ENCODE measurements around the gene FMO3.

The FMO3 gene

GRCh38 chr1:171090604-171091003, at the start of gene FMO3:
Gene FMO3, plus strand, starts transcription at chr1:171090905. Its CDS starts 1,754 bp downstream, at chr1:171092659.
- TF ChIP-seq GATA2 (IDR thresholded peaks at IDR 0.05; ENCODE audit: low read depth, low read length) (no peak), GATA3 (IDR thresholded peaks at IDR 0.05; ENCODE audit: low read depth, low read length) (no peak)

- no peak for TF ChIP-seq GATA2 (IDR thresholded peaks at IDR 0.05; ENCODE audit: low read depth, low read length)
- TF ChIP-seq GATA3 (IDR thresholded peaks at IDR 0.05; ENCODE audit: low read depth, low read length): no peak
Measured at GRCh38 chr1:171048014-171048413, 42.7 kb upstream of the FMO3 start.

DNA sequence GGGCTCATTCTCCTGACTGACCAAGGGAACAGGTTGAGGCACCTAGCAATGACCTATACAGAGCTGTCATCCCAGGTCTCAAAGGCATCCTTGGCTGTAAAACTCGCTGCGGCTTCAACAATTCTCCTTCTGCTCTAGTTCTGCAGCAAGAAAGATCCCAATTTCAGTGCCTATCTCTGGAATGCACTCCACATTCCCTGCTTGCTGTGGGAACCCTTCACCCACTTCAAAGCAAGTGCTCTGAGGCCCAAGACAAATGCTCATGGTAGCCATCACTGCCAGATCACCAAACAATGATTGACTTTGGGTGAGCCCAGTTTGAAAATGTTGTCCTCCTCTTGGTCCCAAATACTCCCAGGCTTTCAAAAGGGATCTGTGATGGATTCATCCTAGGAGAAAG, 37.7 kb upstream of the FMO3 start:
- no peak for TF ChIP-seq GATA3 (IDR thresholded peaks at IDR 0.05; ENCODE audit: low read depth, low read length)
- no peak for TF ChIP-seq GATA2 (IDR thresholded peaks at IDR 0.05; ENCODE audit: low read depth, low read length)

- TF ChIP-seq GATA3 (IDR thresholded peaks at IDR 0.05; ENCODE audit: low read depth, low read length): no peak
- no peak for TF ChIP-seq GATA2 (IDR thresholded peaks at IDR 0.05; ENCODE audit: low read depth, low read length)
Measured at GRCh38 chr1:171055966-171056643, 34.6 kb upstream of the FMO3 start.

- TF ChIP-seq GATA2 (IDR thresholded peaks at IDR 0.05; ENCODE audit: low read depth, low read length) (no peak), GATA3 (IDR thresholded peaks at IDR 0.05; ENCODE audit: low read depth, low read length) (no peak)
Measured at GRCh38 chr1:171061425-171062143, 29.1 kb upstream of the FMO3 start.

GRCh38 chr1:171062902-171063301, 27.8 kb upstream of the FMO3 start:
- no peak for TF ChIP-seq GATA3 (IDR thresholded peaks at IDR 0.05; ENCODE audit: low read depth, low read length)
- TF ChIP-seq GATA2 (IDR thresholded peaks at IDR 0.05; ENCODE audit: low read depth, low read length): no peak

DNA sequence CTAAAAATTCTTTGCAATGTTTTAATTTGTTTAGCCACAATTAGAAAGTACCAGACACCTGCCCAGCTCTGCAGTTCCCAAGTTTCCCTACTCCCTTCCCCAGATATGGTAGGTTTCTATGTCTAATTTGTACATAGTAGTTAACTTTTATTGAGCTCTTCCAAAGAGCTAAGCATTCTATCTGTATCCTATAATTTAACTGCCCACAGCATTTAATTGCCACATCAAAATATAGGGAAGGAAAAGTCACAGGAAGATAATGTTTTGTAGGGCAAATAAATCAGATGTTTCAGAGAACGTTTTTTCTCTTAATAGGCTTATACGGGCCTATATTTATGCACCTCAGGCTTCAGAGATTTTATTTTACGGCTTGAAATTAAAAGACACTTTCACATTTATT, 15.7 kb upstream of the FMO3 start:
- no peak for TF ChIP-seq GATA2 (IDR thresholded peaks at IDR 0.05; ENCODE audit: low read depth, low read length)
- TF ChIP-seq GATA3 (IDR thresholded peaks at IDR 0.05; ENCODE audit: low read depth, low read length): no peak

DNA sequence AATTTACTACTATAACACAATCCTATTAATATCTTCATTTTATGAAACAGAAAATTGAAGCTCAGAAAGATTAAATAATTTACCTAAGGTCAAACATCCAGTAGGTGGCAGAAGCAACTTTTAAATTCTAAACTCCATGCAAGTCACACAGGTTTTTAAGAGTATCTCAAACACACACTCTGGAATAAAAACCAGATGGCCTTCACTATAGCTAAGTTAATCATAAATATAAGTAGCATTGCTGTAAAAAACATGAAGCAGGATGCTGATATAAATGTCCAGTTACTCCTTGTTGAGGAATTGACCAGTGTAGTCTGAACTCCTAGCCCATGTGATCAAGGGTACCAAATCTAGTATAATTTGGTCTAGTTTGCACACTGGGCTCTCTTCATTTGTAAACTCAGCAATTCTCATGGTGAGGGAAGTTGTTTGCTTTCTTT, 9.4 kb upstream of the FMO3 start:
- TF ChIP-seq GATA2 (IDR thresholded peaks at IDR 0.05; ENCODE audit: low read depth, low read length): no peak
- no peak for TF ChIP-seq GATA3 (IDR thresholded peaks at IDR 0.05; ENCODE audit: low read depth, low read length)

- TF ChIP-seq GATA2 (IDR thresholded peaks at IDR 0.05; ENCODE audit: low read depth, low read length): no peak
Measured at GRCh38 chr1:171081763-171082201, 8.9 kb upstream of the FMO3 start.

DNA sequence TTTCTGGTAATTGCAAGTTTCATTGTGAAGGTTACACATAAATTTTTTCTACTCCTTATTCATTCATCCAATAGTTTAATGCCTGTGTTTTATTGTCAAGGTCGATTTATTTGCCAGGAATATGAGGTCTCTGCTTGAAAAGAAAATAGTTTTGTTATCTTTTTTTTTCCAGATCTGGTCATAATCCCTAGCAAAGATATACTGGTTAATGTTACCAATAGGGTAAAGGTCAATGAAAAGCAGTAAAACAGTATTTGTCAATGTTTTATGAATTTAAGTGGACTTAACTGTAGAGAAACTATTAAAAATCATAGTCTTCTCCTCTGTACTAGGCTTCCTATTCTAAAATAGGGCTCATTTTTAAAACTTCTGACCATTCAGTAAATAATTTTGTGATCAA, 8.1 kb upstream of the FMO3 start:
- TF ChIP-seq GATA3 (IDR thresholded peaks at IDR 0.05; ENCODE audit: low read depth, low read length) (no peak), GATA2 (IDR thresholded peaks at IDR 0.05; ENCODE audit: low read depth, low read length) (no peak)

DNA sequence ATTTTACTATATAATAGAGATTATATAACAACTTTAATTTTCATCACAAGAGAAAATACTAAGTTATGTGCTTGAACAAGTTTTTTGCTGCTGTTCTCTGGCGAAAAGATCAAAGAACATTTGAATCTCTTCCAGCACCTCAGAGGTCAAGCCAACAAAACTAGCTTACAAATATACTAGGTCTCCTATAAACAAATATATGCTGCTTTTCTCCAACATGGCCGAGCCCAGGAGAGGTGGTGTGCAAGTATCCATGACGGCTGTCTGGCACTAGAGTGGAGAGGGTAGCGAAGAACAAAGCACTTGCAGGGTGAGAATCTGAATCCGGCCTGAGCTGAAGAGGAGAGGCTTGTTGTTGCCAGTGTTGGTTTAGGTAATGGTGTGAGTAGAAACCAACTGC, 7.5 kb upstream of the FMO3 start:
- TF ChIP-seq GATA3 (IDR thresholded peaks at IDR 0.05; ENCODE audit: low read depth, low read length): no peak
- no peak for TF ChIP-seq GATA2 (IDR thresholded peaks at IDR 0.05; ENCODE audit: low read depth, low read length)

GRCh38 chr1:171084091-171084490, 6.6 kb upstream of the FMO3 start:
- no peak for TF ChIP-seq GATA2 (IDR thresholded peaks at IDR 0.05; ENCODE audit: low read depth, low read length)
- no peak for TF ChIP-seq GATA3 (IDR thresholded peaks at IDR 0.05; ENCODE audit: low read depth, low read length)

GRCh38 chr1:171084870-171085269, 5.8 kb upstream of the FMO3 start:
- TF ChIP-seq GATA3 (IDR thresholded peaks at IDR 0.05; ENCODE audit: low read depth, low read length) (no peak), GATA2 (IDR thresholded peaks at IDR 0.05; ENCODE audit: low read depth, low read length) (no peak)

- TF ChIP-seq GATA2 (IDR thresholded peaks at IDR 0.05; ENCODE audit: low read depth, low read length): no peak
- TF ChIP-seq GATA3 (IDR thresholded peaks at IDR 0.05; ENCODE audit: low read depth, low read length): no peak
Measured at GRCh38 chr1:171087896-171088295, 2.8 kb upstream of the FMO3 start.

DNA sequence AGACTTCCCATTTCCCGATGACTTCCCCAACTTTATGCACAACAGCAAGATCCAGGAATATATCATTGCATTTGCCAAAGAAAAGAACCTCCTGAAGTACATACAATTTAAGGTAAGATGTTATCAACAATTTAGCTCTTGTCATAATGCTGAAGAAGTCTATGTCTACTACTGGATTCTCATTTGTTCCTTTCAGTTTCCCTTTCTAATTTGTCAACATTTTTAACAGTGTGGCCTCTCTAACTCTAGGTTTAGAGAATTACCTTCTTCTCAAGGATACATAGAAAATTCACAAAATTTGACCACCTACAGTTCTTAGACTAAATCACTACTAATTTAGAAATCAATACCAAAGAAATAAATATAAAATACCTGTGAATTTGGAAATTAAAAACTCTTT, 13.2 kb downstream of the FMO3 start:
- TF ChIP-seq GATA2 (IDR thresholded peaks at IDR 0.05; ENCODE audit: low read depth, low read length): no peak
- no peak for TF ChIP-seq GATA3 (IDR thresholded peaks at IDR 0.05; ENCODE audit: low read depth, low read length)
